CD14-positive monocyte (primary cell): Measurements from ENCODE around the gene TRA2A. TPM values are rescaled to one million over a fixed set of nuclear protein-coding genes. Genes with fewer than 3 reads are reported as not detected.

ENCODE experiments used
- DNase-seq, 3 donors: peaks; one replicate each; pipeline ENCODE4 v3.0.0-alpha.2; 2011 to 2022
- H2AFZ ChIP-seq: 2 replicates; pipeline ENCODE4 v1.6.0; 2012; ENCODE audit warnings: mild to moderate bottlenecking, low read depth, low read length, inconsistent platforms; ENCODE audit not compliant: insufficient read depth, poor library complexity, severe bottlenecking
- H3K27ac ChIP-seq, 2 donors: 1 replicate in 1 of 2; 2 replicates in 1 of 2; pipeline ENCODE4 v1.5.1; 2012 to 2013; ENCODE audit warnings: low read length in 2 of 2, control low read depth in 1 of 2, inconsistent platforms in 1 of 2, low read depth in 1 of 2, mild to moderate bottlenecking in 1 of 2
- H3K27me3 ChIP-seq, 2 donors: one replicate each; pipeline versions ENCODE4 v1.6.0 to v1.6.1; 2011 to 2013; ENCODE audit warnings: low read length in 2 of 2; ENCODE audit not compliant: control insufficient read depth in 2 of 2, insufficient read depth in 2 of 2
- H3K36me3 ChIP-seq, 2 donors: replicated peaks in 1 of 2; 1 replicate in 1 of 2; 2 replicates in 1 of 2; pipeline versions ENCODE4 v1.5.1 to v1.6.1; 2012 to 2013; ENCODE audit warnings: low read length in 2 of 2, control low read depth in 1 of 2, inconsistent platforms in 1 of 2, mild to moderate bottlenecking in 1 of 2; ENCODE audit not compliant: insufficient read depth in 2 of 2, control insufficient read depth in 1 of 2
- H3K4me1 ChIP-seq, 2 donors: 1 replicate in 1 of 2; 2 replicates in 1 of 2; pipeline versions ENCODE4 v1.5.1 to v1.6.1; 2012 to 2013; ENCODE audit warnings: low read length in 2 of 2, control low read depth in 1 of 2, inconsistent platforms in 1 of 2, mild to moderate bottlenecking in 1 of 2, moderate library complexity in 1 of 2; ENCODE audit not compliant: insufficient read depth in 2 of 2, control insufficient read depth in 1 of 2
- H3K4me2 ChIP-seq: replicated peaks from 2 replicates; pipeline ENCODE3; 2012; ENCODE audit warnings: low read length, moderate library complexity, mild to moderate bottlenecking; ENCODE audit not compliant: poor library complexity, severe bottlenecking; ENCODE audit errors: extremely low read depth
- H3K4me3 ChIP-seq, 3 experiments: fragments of 200-600 bp in 1 of 3; sonication (generic) in 1 of 3; replicated peaks in 1 of 3; 1 replicate in 2 of 3; 2 replicates in 1 of 3; pipeline ENCODE4 v1.5.1; 2011 to 2013; ENCODE audit warnings: low read length in 3 of 3, mild to moderate bottlenecking in 3 of 3, control low read depth in 2 of 3, low read depth in 2 of 3, inconsistent platforms in 1 of 3, moderate library complexity in 1 of 3
- H3K79me2 ChIP-seq: 2 replicates; pipeline ENCODE4 v1.6.0; 2012; ENCODE audit warnings: mild to moderate bottlenecking, control low read depth, inconsistent platforms, low read length, moderate library complexity; ENCODE audit not compliant: insufficient read depth
- H3K9ac ChIP-seq: 2 replicates; pipeline ENCODE4 v1.6.0; 2017; ENCODE audit warnings: low read length, mild to moderate bottlenecking; ENCODE audit not compliant: insufficient read depth, poor library complexity, severe bottlenecking
- H3K9me3 ChIP-seq, 2 donors: replicated peaks in 1 of 2; 1 replicate in 1 of 2; 2 replicates in 1 of 2; pipeline versions ENCODE4 v1.5.1 to v1.6.1; 2012 to 2013; ENCODE audit warnings: low read length in 2 of 2, control low read depth in 1 of 2; ENCODE audit not compliant: control insufficient read depth in 1 of 2, insufficient read depth in 1 of 2
- H4K20me1 ChIP-seq: 2 replicates; pipeline ENCODE4 v1.6.0; 2012; ENCODE audit warnings: mild to moderate bottlenecking, low read length, control low read depth, moderate library complexity; ENCODE audit not compliant: insufficient read depth
- H3K27ac Mint-ChIP-seq, 7 donors: one replicate each; pipeline ENCODE4 v1.8.0; 2020; ENCODE audit warnings: mild to moderate bottlenecking in 7 of 7, mixed read lengths in 7 of 7, moderate library complexity in 6 of 7, inconsistent platforms in 2 of 7
- H3K27me3 Mint-ChIP-seq, 3 donors: one replicate each; pipeline ENCODE4 v1.8.0; 2021 to 2022; ENCODE audit warnings: low read depth in 3 of 3, mild to moderate bottlenecking in 3 of 3, mixed read lengths in 3 of 3, moderate library complexity in 3 of 3, inconsistent platforms in 1 of 3
- H3K36me3 Mint-ChIP-seq, 2 donors: one replicate each; pipeline ENCODE4 v1.8.0; 2020; ENCODE audit warnings: mixed read lengths in 2 of 2, inconsistent platforms in 1 of 2, mild to moderate bottlenecking in 1 of 2
- H3K4me1 Mint-ChIP-seq: one replicate; pipeline ENCODE4 v1.8.0; 2020; ENCODE audit warnings: mild to moderate bottlenecking, mixed read lengths
- H3K4me3 Mint-ChIP-seq, 2 donors: one replicate each; pipeline ENCODE4 v1.8.0; 2020; ENCODE audit warnings: mild to moderate bottlenecking in 2 of 2, mixed read lengths in 2 of 2, moderate library complexity in 1 of 2
- H3K9me3 Mint-ChIP-seq, 7 donors: one replicate each; pipeline ENCODE4 v1.8.0; 2020 to 2022; ENCODE audit warnings: mixed read lengths in 7 of 7, mild to moderate bottlenecking in 6 of 7, moderate library complexity in 6 of 7, inconsistent platforms in 2 of 7
- WGBS: methylation state at CpG from one replicate; pipeline ENCODE4 v1.1.5; 2013; ENCODE audit warnings: missing lambda C conversion rate; ENCODE audit not compliant: insufficient coverage; 5-methylcytosine and 5-hydroxymethylcytosine counted together
- intact Hi-C, 2 donors: fragments of 100-400 bp; cut with micrococcal nuclease; formaldehyde crosslinking; loops; one replicate each; pipeline versions ENCODE4 v1.15.0 to v1.15.1; 2023
- polyA plus RNA-seq, 3 donors: library from polyadenylated mRNA; depleted of rRNA in 1 of 3; unstranded in 2 of 3; stranded (reverse) in 1 of 3; fragments of 300-500 nt in 2 of 3; fragments of >200 nt in 1 of 3; fragmentation: Illumina TruSeq in 2 of 3; gene quantifications; 1 replicate in 2 of 3; 2 replicates in 1 of 3; pipeline ENCODE4 v1.2.3, GENCODE V29; 2012 to 2021
- TF ChIP-seq, protein P1 (sequence below): fragments of 200-600 bp; IDR thresholded peaks from one replicate; pipeline ENCODE4 v1.8.0; 2022; ENCODE audit warnings: antibody characterized with exemption, mild to moderate bottlenecking

Gene TRA2A
- polyA plus RNA-seq, 3 donors, result 31.2 to 92.8 (median 46.6) TPM

- Histone ChIP-seq H4K20me1 (no peaks in the 10 kb centered on the region), H3K4me3 (no peak overlapping the region), H3K79me2 (no peaks in the 10 kb centered on the region), H3K27ac (no peak overlapping the region), H3K4me1 (peaks cover 8 to 11% of the 10 kb centered on the region in 2 donors), H3K27me3 (no peaks in the 10 kb centered on the region), H3K9me3 (no peaks in the 10 kb centered on the region), H3K4me2 (no peak overlapping the region), H3K36me3 (no peaks in the 10 kb centered on the region), H3K9ac (no peak overlapping the region), H2AFZ (no peak overlapping the region)
- DNase-seq, result no peak
- Mint-ChIP-seq H3K27ac (no peak overlapping the region), H3K4me1 (peaks cover 12% of the 10 kb centered on the region), H3K27me3 (peaks cover 0 to 3% (median 2%) of the 10 kb centered on the region in 3 donors), H3K9me3 (no peaks in the 10 kb centered on the region), H3K4me3 (no peak overlapping the region), H3K36me3 (peaks cover under 1 to 3% of the 10 kb centered on the region in 2 donors)
- no CpG with 5 or more reads among the region's 9 CpGs for WGBS
- TF ChIP-seq, protein P1, sequence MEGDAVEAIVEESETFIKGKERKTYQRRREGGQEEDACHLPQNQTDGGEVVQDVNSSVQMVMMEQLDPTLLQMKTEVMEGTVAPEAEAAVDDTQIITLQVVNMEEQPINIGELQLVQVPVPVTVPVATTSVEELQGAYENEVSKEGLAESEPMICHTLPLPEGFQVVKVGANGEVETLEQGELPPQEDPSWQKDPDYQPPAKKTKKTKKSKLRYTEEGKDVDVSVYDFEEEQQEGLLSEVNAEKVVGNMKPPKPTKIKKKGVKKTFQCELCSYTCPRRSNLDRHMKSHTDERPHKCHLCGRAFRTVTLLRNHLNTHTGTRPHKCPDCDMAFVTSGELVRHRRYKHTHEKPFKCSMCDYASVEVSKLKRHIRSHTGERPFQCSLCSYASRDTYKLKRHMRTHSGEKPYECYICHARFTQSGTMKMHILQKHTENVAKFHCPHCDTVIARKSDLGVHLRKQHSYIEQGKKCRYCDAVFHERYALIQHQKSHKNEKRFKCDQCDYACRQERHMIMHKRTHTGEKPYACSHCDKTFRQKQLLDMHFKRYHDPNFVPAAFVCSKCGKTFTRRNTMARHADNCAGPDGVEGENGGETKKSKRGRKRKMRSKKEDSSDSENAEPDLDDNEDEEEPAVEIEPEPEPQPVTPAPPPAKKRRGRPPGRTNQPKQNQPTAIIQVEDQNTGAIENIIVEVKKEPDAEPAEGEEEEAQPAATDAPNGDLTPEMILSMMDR, result no peak
- intact Hi-C loops, result no loop called here
Observed at GRCh38 chr7:23494009-23494408, 37.8 kb downstream of the TRA2A start.

GRCh38 chr7:23491502-23491901, 40.3 kb downstream of the TRA2A start:
- Histone ChIP-seq H3K36me3 (no peaks in the 10 kb centered on the region), H4K20me1 (no peaks in the 10 kb centered on the region), H3K9ac (no peak overlapping the region), H3K27ac (no peak overlapping the region), H3K27me3 (no peaks in the 10 kb centered on the region), H3K4me2 (peak overlapping the region; percentile 72), H2AFZ (no peak overlapping the region), H3K4me1 (peaks cover 8 to 11% of the 10 kb centered on the region in 2 donors), H3K79me2 (no peaks in the 10 kb centered on the region), H3K4me3 (no peak overlapping the region), H3K9me3 (no peaks in the 10 kb centered on the region)
- no peak overlapping the region for H3K27ac Mint-ChIP-seq
- DNase-seq, result no peak
- peak overlapping the region in 1 of 2 donors; percentile 83 for H3K4me3 Mint-ChIP-seq
- TF ChIP-seq, protein P1, result no peak
- H3K4me1 Mint-ChIP-seq, result peaks cover 12% of the 10 kb centered on the region
- WGBS, result no CpG with 5 or more reads among the region's 3 CpGs
- H3K36me3 Mint-ChIP-seq, result no peaks in the 10 kb centered on the region
- intact Hi-C loops, result no loop called here
- peaks cover 0 to 3% (median 0%) of the 10 kb centered on the region in 7 donors for H3K9me3 Mint-ChIP-seq
- peaks cover 0 to 6% (median 2%) of the 10 kb centered on the region in 3 donors for H3K27me3 Mint-ChIP-seq
